NCI-H2107 (cell line): ENCODE data around the gene ZPBP2.
"Not testable (repeated sequence)": the region's sequence is repeated elsewhere in the genome, so short reads cannot be mapped to it uniquely, and the experiment has no call there.

Source experiments
- DNase-seq: peaks from one replicate; lab custom pipeline; 2025; lab: John Stamatoyannopoulos, UW

ZPBP2 gene

DNA sequence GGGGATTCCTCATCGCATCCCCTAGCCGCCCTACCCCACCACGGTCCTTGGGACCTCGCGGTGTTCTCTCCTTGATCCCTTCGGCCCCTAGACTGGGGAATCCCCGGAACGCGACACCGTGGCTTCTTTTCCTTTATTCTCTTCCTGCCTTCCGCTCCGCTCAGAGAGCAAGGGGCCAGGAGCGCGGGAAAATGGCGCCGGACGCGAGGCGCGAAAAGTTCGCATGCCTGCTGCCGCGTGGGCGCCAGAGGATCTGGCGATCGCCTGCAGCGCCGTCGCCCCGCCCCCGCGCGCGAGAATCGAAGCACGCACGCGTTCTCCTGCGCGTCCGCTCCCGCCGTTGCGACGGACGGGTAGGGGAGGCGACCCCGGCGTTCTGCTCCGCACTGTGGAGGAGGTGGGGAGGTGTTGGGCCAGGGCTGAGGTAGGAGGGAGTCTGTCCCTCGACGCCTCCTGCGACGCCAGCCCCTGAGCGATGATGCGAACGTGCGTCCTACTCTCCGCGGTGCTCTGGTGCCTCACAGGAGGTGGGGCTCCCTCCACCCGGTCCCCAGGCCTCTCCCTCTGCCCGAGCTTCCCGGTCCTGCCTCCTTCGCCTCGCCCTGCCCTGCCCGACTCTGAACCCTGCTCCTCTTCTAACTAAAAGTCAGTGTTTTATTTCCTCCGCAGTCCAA, at the start of gene ZPBP2:
ZPBP2 (plus strand) TSS at position 323 of the 674 bp plus-strand sequence; CDS start at position 476, 153 bp downstream.
- DNase-seq, result no peak

- DNase-seq, result no peak
Measured at GRCh38 chr17:39818358-39819000, 49.5 kb upstream of the ZPBP2 start.

DNA sequence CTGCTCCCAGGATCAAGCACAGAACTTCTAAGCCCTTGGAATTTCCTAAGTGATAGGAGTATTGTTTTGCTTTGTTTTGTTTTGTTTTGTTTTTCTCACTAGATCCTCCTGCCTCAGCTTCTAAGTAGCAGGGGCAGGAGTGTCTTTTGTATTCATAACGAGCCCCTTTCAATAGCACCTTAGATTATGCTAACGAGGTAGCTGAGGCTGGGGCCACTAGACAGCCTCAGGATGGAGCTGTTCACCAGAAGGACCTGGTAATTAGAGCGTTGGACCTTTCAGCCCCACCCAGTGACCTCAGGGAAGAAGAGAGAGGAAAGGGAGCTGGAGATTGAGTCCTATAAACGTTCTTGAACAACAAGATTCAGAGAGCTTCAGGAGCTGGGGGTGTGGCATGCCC, 47.5 kb upstream of the ZPBP2 start:
- DNase-seq, result no peak

GRCh38 chr17:39820987-39821386, 47.0 kb upstream of the ZPBP2 start:
- DNase-seq, result no peak

GRCh38 chr17:39822051-39822451, 46.0 kb upstream of the ZPBP2 start:
- no peak for DNase-seq

DNA sequence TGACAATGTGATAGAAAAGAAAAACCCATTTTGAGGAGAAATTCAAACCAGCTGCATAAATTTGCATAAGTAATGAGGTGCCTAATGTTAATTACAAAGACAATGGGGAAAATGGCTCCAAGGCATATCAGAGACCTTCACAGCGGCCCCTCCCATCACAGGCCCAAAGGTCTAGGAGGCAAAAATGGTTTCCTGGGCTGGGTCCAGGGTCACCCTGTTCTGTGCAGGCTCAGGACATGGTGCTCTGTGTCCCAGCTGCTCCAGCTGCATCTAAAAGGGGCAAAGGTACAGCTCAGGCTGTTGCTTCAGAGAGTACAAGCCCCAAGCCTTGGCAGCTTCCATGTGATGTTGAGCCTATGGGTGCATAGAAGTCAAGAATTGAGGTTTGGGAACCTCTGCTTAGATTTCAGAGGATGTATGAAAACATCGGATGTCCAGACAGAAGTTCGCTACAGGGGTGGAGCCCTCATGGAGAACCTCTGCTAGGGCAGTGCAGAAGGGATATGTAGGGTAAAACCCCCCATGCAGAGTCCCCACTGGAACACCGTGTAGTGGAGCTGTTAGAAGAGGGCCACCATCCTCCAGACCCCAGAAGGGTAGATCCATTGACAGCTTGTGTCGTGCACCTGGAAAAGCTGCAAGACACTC, 44.5 kb upstream of the ZPBP2 start:
- DNase-seq, result no peak

DNA sequence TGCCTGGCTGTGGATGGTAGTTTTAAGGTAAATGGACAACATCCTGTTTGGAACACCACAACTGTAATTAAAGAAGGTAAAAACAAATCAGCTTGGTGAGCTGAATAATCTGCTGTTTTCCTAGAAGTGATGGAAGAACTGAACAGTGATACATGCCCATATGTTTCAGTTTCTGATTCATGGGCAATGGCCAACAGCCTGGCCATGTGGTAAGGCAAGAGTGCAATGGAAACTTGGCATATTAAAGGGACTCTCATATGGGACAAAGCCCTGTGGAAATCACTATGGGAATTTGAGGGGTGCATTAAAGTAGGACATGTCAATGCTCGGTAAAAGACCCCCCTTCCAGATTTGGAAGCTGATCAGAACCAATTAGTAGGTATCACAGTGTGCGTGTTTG, 41.7 kb upstream of the ZPBP2 start:
- no peak for DNase-seq

GRCh38 chr17:39828443-39828842, 39.6 kb upstream of the ZPBP2 start:
- no peak for DNase-seq

DNA sequence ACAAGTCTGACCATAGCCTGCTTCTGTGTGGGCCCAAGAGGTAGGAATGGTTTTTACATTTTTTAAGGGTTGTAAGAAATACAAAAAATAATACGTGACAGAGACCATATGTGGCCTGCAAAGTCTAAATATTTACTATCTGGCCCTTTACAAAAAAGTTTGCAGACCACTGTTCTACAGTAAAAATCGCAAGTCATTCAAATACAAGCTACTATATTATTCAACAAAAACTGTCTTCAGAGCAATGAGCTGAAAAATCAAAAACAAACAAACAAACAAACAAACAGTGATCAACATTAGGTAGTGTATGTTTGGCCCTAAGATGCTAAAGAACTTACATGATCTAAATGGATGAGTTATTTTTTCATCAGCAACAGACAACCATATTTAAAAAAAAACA, 36.4 kb upstream of the ZPBP2 start:
- no peak for DNase-seq

DNA sequence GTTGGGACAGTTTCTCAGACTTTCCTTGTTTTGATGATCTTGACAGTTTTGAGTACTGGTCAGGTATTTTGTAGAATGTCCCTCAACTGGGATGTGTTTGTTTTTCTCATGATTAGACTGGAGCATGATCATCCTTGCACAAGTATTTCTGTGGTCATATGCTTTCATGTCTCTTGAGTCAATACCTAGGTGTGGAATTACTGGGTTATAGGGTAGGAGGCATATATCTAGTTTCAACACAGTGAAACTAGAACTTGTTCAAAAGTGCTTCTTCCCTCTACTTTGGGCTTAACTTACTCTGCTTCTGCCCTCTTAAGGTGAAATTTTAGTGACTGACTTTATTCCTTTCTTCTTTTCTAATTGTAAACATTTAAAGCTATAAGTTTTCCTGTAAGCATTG, 34.0 kb upstream of the ZPBP2 start:
- DNase-seq, result no peak

DNA sequence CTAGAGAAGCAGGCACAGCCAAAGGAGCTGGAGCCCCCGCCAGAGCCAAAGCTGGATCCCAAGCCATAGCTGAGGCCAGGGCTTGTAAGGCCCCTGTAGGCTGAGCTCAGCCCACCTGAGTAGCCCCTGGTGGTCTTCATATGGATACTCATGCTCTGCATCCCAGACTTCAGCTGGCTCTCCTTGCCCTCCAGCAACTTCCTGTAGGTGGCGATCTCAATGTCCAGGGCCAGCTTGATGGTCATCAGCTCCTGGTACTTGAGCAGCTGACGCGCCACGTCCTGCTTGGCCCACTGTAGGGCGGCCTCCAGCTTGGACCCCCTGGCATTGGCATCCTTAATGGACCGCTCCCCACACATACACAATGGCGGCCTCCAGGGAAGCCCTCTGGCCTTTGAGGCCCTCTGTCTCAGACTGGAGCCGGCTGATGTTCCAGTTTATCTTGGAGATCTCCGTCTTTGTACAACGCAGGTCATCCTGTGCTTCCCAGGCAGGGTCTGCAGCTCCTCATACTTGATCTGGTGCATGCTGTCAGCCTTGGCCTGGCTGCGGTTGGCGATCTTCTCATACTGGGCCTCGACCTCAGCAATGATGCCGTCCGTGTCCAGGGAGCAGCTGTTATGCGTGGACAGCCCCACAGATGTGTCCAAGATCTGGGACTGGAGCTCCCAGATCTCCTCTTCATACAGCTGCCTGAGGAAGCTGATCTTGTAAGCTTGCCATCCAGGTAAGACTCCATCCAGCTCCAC, 32.8 kb upstream of the ZPBP2 start:
- DNase-seq, result no peak

DNA sequence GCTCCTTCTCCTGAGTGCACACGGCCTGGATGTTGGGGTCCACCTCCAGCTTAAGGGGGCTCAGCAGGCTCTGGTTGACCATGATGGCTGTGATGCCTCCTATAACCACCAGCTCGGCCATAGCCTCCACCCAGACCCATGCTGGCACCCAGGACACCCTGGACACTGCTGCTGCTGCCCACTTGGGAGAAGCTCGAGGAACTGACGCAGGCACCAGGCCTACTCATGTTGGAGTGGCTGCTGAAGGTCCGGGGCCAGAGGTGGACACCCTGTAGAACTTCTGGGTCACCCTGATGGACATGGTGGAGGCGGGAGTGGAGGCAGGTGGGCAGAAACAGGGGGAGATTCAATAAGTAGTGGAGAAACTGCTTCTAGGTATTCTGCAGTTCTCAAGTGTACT, 31.9 kb upstream of the ZPBP2 start:
- DNase-seq, result no peak

GRCh38 chr17:39838057-39838456, 29.9 kb upstream of the ZPBP2 start:
- no peak for DNase-seq

- DNase-seq, result no peak
Measured at GRCh38 chr17:39838784-39839183, 29.2 kb upstream of the ZPBP2 start.

DNA sequence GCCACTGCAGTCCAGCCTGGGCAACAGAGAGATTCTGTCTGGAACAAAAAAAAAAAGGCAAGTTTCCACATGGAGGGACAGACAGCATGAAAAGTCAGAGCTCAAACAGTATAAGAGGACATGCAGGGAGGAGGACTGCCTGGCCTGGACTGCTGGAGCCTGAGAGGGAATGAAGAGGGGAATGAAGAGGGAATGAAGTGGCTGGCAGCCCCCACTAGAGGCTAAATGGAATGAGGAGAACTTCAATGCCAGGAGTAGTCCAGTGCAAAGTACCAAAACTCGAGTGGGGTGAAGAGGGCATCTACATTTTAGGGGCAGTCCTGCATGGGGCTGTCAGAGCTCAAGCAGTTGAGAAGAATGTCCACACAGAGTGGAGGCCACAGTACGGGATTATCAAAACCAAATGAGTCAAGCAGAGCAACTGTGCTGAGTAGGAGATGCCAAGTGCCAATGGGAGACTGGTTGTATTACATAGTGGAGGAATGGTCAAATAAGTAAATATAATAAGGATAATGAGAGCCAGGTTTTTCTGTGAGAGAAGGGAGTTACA, 26.8 kb upstream of the ZPBP2 start:
- DNase-seq, result no peak

DNA sequence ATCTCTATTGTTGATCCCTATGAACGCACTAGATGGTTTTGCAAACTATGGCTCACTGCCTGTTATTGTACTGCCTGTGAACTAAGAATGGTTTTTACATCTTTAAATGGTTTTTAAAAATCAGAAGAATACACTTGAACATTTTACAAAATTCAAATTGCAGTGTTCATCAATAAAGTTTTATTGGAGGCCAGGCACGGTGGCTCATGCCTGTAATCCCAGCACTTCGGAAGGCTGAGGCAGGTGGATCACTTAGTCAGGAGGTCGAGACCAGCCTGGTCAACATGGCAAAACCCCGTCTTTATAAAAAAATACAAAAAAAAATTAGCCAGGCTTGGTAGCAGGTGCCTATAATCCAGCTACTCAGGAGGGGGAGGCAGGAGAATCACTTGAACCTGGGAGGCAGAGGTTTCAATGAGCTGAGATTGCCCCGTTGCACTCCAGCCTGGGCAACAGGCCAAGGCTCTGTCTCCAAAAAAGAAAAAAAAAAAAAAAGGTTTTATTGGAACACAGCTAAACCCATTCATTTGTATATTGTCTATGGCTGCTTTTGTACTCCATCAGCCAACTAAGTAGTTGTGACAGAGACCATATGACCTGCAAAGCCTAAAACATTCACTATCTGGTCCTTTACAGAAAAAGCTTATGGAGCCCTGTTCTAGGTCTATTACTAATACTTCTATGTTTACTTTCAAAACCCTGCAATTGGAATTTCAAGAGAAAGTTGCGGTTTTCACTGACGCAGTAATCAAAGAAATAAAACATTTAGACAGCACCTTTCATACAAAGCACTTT, 22.8 kb upstream of the ZPBP2 start:
- peak; percentile 1 for DNase-seq

- no peak for DNase-seq
Measured at GRCh38 chr17:39846205-39846604, 21.8 kb upstream of the ZPBP2 start.

DNA sequence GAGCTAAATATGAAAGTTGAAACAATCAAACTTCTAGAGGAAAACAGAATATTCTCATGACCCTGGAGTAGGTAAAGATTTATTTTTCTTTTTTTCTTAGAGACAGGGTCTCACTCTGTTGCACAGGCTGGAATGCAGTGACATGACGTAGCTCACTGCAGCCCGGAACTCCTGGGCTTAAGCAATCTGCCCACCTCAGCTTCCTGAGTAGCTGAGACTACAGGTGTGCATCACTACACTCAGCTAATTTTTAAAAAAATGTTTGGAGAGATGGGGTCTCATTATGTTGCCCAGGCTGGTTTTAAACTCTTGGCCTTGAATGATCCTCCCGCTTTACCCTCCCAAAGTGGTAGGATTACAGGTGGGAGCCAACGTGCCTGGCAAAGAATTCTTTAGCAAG, 19.4 kb upstream of the ZPBP2 start:
- no peak for DNase-seq

DNA sequence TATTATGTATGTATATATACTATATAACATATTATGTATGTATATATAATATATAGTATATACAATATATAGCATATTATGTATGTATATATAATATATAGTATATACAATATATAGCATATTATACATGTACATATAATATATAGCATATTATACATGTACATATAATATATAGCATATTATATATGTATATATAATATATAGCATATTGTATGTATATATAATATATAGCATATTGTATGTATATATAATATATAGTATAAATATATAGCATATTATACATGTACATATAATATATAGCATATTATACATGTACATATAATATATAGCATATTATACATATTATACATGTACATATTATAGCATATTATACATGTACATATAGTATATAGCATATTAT, 17.8 kb upstream of the ZPBP2 start:
- DNase-seq, result not testable (repeated sequence)

GRCh38 chr17:39852239-39852638, 15.8 kb upstream of the ZPBP2 start:
- DNase-seq, result no peak

DNA sequence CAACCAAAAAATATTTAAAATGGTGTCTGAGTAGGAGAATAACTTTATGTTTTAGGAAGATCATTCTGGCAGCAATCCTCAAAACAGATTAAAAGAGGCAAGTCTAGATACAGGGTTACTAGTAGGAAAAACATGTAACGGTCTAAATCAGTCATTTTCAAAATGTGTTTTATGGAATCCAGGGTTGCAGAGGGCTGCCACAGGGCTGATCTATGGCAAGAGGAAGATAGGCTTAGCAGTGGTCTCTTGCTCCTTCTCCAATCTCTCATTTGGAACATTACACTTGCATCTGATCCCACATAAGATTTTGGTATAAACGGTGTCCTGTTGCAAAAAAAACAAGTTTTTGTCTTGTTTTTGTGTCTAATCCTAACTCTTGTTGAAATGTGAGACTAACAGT, 13.1 kb upstream of the ZPBP2 start:
- DNase-seq, result no peak
